GM19035 (cell line): ENCODE data around the gene CTXN2.

Source experiments
- ATAC-seq: cut with Tn5 transposase; IDR thresholded peaks from one replicate; pipeline ENCODE4 v1.9.1; 2021; ENCODE audit not compliant: unreplicated experiment

Gene CTXN2

DNA sequence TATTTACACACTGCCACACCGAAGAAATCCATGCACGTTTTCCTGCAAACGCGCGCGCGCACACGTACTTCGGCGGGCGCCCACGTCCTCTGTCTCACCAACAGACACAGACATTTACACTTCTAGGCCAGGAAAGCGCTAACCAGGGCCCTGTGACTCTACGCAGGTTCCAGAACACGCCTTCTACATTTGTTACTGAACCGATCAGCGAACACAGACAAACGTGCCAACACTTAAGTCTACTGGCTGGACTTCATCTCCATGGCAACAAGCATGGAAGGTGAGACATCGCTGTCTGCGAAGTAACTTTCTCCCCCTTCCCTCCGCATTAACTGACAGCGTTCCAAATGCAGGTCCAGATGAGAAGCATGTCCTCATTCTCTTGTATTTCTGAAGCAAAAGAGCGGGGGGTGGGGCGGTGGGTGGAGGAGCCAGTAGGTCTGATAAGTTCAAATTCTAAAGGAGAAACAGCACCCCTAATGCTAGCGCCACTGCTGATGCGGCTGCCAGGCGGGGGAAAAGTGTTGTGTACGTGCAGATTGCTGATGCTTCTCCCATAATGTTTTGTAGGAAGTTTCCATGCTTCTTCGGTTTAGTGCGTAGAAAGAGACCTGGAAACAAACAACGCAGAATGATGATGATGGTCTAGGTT is at the start of gene CTXN2:
CTXN2 (plus strand) TSS at position 92 of the 652 bp plus-strand sequence. CDS start 9,636 bp downstream, outside the sequence.
- ATAC-seq, result no peak

DNA sequence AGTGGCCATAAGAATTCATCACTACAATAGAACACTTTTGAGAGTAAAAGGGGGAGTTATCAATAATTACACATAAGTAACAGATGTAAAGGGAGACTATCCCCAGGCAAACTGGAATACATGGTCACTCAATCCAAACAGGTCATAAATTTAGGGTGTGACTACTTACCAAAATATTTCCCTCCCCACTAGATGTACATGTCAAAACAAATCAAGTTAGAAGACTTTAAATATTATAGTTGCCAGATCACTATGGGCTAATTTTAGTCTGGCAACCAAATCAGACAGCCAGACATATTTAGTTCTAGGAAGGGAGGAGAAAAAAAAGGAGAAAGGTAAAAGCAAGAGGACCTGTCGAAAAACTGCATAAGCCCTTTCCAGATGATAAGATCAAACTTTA is 47.6 kb upstream of the CTXN2 start:
- ATAC-seq, result no peak

DNA sequence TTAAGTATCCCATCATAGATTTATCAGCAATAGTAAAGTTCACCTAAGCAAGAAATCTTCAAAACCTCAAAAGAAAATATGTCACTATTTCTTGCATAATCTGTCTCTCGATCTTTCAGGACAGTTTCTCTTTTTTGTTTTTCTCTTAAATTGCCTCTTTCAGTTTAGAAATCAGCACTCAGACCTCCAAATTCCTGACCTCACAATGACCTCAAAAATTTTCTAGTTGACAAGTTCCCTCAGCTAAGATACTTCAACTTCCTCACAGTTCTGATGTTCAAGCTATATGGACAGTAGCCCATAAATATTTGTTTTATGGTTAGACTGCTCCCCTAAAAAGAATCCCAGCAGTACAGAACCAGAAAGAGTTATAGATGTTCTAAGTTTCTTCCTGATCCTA is 46.6 kb upstream of the CTXN2 start:
- ATAC-seq, result peak; percentile 56

- ATAC-seq, result no peak
Measured at GRCh38 chr15:48145923-48146322, 45.5 kb upstream of the CTXN2 start.

DNA sequence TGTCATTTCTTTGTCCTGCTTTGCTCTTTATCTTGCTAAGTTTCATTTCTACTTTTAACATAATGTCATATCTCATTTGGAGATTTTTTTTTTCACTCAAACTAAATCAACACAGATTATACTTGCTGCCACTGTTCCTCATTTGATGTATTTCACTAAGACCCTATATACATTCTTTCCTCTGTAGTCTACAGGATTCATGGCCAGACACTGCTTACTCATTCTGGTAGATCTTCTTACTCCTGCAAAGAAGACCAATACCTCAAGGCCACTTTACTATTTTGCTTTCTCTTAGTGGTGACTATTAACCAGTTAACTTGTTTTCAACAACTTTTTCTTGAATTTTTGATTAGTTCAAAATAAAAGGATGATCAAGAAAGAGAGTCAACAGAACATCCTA is 44.1 kb upstream of the CTXN2 start:
- no peak for ATAC-seq

DNA sequence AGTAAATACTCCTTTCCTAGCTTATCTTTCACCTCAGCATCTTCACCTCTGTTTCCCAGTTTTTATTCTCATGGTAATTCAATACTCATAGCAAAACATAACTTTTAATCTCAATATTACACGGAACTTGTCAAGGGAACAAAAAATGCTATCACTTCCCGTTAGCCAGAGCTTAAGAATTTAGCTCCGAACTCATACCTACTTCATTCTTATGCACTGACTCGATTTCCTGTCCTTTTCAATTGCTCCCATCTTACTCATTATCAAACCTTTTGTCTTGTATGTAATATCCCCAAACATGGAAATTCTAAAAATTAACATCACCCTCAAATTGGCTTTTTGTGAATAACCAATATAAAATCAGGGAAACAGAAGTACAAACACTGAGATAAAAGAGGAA is 41.6 kb upstream of the CTXN2 start:
- ATAC-seq, result no peak

DNA sequence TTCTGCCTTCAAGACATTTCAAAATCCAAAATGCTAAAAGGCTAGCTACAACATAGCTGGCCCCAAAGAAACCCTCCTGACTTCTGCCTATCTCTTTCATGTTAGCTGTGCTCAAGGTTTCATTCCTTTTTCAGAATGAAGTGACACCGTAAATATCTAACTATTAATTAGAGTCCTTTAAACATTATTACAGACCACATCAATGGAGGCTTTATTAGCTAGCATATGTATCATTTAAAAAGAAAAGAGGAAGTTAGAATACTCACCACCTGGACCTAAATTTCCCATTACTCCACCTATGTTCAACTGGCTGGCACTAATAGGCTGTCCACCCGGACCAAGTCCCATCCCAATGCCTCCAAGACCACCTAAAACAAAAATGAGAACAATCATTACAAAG is 37.9 kb upstream of the CTXN2 start:
- ATAC-seq, result no peak

GRCh38 chr15:48168616-48169015 is 22.8 kb upstream of the CTXN2 start:
- no peak for ATAC-seq

GRCh38 chr15:48170981-48171380 is 20.5 kb upstream of the CTXN2 start:
- ATAC-seq, result no peak

- no peak for ATAC-seq
Measured at GRCh38 chr15:48175126-48175525, 16.3 kb upstream of the CTXN2 start.

DNA sequence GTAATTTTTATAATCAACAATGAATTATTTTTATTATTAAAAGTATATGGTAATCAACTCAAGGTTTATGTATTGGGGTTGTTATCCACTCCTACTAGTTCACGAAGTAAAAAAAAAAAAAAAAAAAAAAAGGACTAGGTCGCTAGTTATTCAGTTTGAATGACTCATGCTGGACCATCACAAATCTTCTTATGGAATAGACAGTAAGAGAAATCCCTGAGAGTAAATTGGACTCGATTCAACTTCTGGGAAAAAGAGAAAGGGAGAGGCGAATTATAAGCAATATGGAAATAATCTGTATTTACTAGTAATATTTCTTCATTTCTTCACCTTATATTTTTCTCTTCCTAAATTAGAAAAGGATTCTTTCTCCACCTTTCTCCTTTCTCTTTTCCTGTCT is 15.4 kb upstream of the CTXN2 start:
- no peak for ATAC-seq

DNA sequence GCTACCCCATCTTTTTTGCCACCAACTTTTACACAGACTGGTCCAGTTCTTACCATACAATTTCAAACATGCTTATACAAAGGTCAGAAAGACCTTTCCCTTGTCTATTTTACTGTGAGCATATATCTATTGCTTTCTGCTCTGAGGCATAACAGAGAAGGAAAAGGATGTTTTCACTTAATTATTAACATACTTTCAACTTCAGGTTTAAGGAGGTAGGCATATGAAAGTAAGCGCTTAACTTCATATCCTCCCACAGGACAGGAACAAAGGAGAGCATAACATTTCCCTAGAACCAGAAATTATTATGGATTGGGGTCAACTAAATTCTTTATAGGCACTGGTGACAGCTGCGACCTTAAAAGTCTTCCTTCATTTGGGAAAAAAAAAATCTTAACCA is 14.5 kb upstream of the CTXN2 start:
- no peak for ATAC-seq

DNA sequence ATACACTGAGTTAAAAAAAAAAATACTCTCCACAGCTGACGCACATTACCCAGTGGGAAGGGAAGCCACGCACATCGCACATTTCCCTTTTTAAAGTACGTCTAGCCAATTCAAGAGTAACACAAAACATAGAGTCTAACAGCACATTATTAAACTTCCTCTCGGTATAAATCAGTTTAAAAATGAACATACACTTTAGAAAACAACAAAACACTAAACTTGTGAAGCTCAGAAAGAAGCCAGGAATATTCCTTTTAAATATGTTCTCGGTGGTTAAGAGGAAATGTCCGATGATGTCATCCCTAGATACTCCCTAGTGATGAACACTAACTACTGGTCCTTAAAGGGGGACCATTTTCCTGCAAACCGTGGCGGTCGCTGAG is 14.1 kb upstream of the CTXN2 start:
- ATAC-seq, result peak; percentile 72

DNA sequence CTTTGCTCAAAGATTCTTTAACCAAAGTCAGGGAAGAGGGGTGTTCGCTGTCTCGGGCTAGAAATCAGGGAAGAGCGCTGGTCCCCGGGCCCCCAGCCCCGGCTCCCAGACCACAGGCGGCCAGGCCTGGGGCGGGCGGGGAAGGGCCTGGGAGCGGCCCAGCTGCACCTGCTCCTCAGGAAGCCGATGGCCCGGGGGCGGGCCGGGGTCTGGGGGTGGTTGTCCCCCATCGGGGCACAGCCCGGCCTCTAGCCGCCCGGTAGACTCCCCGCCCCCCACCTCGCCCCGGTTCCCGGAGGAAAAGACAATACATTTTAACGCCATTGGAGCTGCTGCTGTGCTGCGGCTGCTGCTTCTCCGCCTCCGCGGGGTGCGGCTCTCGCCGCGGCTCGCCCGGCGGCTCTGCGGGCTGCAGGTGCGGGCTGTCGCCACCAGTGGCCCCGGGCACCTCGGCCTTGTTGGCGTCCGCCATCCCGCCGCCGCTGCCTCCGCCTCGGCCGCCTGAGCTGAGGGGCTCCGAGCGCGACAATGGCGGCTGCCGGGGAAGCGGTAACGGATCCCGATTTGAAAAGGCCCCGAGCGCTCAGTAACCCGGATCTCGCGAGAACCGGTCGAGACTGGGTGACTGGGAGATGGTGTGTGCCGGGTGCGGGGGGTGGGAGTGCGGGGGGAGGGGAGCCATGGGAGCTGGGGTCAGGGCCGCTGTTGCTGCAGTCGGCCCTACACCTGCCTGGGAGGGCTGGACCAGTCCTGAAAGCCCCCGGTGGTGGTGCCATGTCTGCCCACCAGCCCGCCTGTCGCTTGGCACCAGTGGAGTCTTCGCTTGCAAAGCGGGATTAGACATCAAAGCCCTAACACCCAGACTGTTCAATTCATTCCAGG is 13.5 kb upstream of the CTXN2 start, which contains the start of gene MYEF2:
MYEF2 (minus strand) TSS at position 530 of the 882 bp plus-strand sequence; CDS start at position 472, 58 bp downstream.
- peak; percentile 86 for ATAC-seq

DNA sequence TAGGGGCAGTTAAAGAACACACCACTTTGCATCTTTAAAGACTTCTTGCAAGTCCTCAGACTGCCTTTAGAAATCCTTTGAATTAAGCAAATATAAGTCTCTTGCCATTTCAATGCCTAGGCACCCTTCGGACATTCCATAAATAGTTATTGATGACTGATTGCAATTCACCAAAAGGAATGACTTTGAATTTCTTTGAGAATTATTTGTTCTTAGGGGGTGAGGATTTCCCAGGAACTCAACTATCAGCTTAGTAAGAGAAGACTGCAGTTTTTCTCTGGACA is 12.9 kb upstream of the CTXN2 start:
- ATAC-seq, result no peak

- no peak for ATAC-seq
Measured at GRCh38 chr15:48182749-48183148, 8.7 kb upstream of the CTXN2 start.

DNA sequence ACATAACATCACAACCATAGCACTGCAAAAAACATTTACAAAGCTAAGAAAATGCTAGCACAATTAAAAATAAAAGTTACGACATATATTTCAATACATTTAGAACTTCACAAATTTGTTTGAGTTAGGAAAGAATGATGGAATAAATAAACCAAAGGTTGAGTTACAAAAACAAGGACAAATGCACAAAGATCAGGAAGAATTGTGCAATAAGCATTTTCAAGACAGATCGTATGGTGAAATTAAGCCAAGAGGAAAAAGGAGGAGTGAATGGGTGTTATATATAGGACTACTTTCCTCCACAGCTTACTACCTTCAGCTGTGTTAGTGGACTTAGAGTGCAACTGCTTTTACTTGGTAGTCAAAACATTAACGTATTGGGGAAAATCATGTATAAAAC is 5.9 kb upstream of the CTXN2 start:
- ATAC-seq, result no peak

- ATAC-seq, result no peak
Measured at GRCh38 chr15:48186271-48186670, 5.2 kb upstream of the CTXN2 start.

GRCh38 chr15:48190932-48191573 is 412 bp upstream of the CTXN2 start:
- no peak for ATAC-seq

DNA sequence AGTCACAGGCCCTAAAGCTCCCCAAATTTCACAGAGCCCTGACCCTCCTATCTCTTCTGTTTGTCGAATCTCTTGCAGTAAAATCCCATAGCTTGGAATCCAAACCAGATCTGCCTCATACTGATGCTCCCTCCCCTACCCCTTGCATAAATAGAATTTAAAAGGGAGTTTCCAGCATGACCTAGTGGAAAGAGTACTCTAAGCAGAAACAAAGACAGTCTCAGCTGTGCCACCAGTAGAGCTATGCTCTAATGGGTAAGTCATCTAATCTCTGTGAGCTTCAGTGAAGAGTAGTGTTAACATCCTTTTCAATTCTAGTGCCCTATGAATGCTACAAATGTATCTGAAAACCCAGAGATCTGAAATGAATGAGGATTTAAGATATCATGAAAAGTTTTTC is 10.6 kb downstream of the CTXN2 start:
- no peak for ATAC-seq

- no peak for ATAC-seq
Measured at GRCh38 chr15:48205981-48206380, 14.5 kb downstream of the CTXN2 start, which contains the start of gene SLC12A1. TSS of gene SLC12A1 (plus strand) at chr15:48206302. CDS start at chr15:48207720, 1,418 bp downstream.

DNA sequence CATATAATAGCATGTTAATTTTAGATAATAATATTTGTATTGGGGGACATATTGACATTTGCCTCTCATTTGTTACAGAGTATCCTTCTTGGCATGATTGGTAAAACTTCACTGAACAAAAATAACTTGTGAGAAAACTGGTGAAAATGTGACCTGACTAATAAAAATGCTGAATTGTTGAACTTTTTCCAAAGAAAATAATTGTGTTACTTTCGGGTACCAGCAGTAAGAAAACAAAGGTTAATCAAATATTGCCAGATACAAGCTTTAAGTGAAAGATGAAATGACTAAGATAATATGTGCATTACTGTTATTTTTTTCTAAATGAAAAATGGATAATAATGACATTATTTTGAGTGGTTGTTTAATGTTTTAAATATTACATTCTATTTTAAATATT is 29.8 kb downstream of the CTXN2 start:
- no peak for ATAC-seq
